Left renal pelvis (tissue), 4 donors: ENCODE results near the gene AP1AR. TPM values are rescaled to one million over a fixed set of nuclear protein-coding genes. Genes with fewer than 3 reads are reported as not detected.
"Not testable (repeated sequence)": the region's sequence is repeated elsewhere in the genome, so short reads cannot be mapped to it uniquely, and the experiment has no call there.

Experiments used
- DNase-seq, 4 donors: peaks; one replicate each; pipeline ENCODE4 v3.0.0-alpha.2; 2013; ENCODE audit warnings: low read depth in 4 of 4, low spot score in 3 of 4
- polyA plus RNA-seq, 4 donors: library from polyadenylated mRNA; unstranded; fragments of 120-200 nt; gene quantifications; one replicate each; pipeline ENCODE4 v1.2.1, GENCODE V29; 2013; ENCODE audit not compliant: insufficient read length in 4 of 4

The AP1AR gene
- polyA plus RNA-seq: 10 to 100 TPM; 19.2 to 43.7 (median 39.1) TPM

GRCh38 chr4:112231779-112232713 is at the start of gene AP1AR:
TSS of gene AP1AR (plus strand) at chr4:112231787. CDS start at chr4:112232092, 305 bp downstream.
- DNase-seq: peak; percentile 68 to 76 (median 72)

- no peak for DNase-seq
Measured at GRCh38 chr4:112182604-112183003, 49.0 kb upstream of the AP1AR start.

GRCh38 chr4:112183252-112183651 is 48.3 kb upstream of the AP1AR start:
- DNase-seq: no peak

- DNase-seq: no peak
Measured at GRCh38 chr4:112184438-112184837, 47.1 kb upstream of the AP1AR start.

GRCh38 chr4:112185334-112185733 is 46.3 kb upstream of the AP1AR start:
- DNase-seq: no peak

- no peak for DNase-seq
Measured at GRCh38 chr4:112185740-112186670, 45.6 kb upstream of the AP1AR start.

GRCh38 chr4:112189754-112190153 is 41.8 kb upstream of the AP1AR start:
- no peak for DNase-seq

- no peak for DNase-seq
Measured at GRCh38 chr4:112190684-112191083, 40.9 kb upstream of the AP1AR start.

- DNase-seq: no peak
Measured at GRCh38 chr4:112196461-112196860, 35.1 kb upstream of the AP1AR start.

GRCh38 chr4:112199041-112199440 is 32.5 kb upstream of the AP1AR start:
- no peak for DNase-seq

GRCh38 chr4:112201915-112202505 is 29.6 kb upstream of the AP1AR start:
- DNase-seq: no peak

- no peak for DNase-seq
Measured at GRCh38 chr4:112203593-112203992, 28.0 kb upstream of the AP1AR start.

- DNase-seq: no peak
Measured at GRCh38 chr4:112206431-112206830, 25.2 kb upstream of the AP1AR start.

GRCh38 chr4:112208137-112209095 is 23.2 kb upstream of the AP1AR start:
- DNase-seq: not testable (repeated sequence)

- DNase-seq: no peak
Measured at GRCh38 chr4:112210777-112211176, 20.8 kb upstream of the AP1AR start.

- no peak for DNase-seq
Measured at GRCh38 chr4:112213091-112213490, 18.5 kb upstream of the AP1AR start.

- no peak for DNase-seq
Measured at GRCh38 chr4:112213856-112214255, 17.7 kb upstream of the AP1AR start.

GRCh38 chr4:112214390-112215264 is 17.0 kb upstream of the AP1AR start:
- no peak for DNase-seq
